Liver (tissue), 3 donors: ENCODE results near the gene C5.

Experiments used
- ATF3 ChIP-seq: IDR thresholded peaks from 2 replicates; pipeline ENCODE4 v1.6.1; 2016; ENCODE audit warnings: antibody characterized with exemption
- CTCF ChIP-seq: fragments of 150-350 bp; IDR thresholded peaks from 2 replicates; pipeline ENCODE4 v1.5.1; 2017; ENCODE audit warnings: improper control_type of control experiment, low read depth, low read length; ENCODE audit not compliant: missing input control
- EGR1 ChIP-seq, 2 donors: IDR thresholded peaks; 2 replicates each; pipeline ENCODE4 v1.6.1; 2016 to 2018; ENCODE audit warnings: antibody characterized with exemption in 2 of 2, low read depth in 2 of 2
- MAX ChIP-seq: IDR thresholded peaks from 2 replicates; pipeline ENCODE4 v1.6.1; 2016; ENCODE audit warnings: antibody characterized with exemption
- RAD21 ChIP-seq, 2 donors: IDR thresholded peaks; 2 replicates each; pipeline ENCODE4 v1.6.1; 2016; ENCODE audit warnings: antibody characterized with exemption in 2 of 2, mild to moderate bottlenecking in 2 of 2
- REST ChIP-seq: IDR thresholded peaks from 2 replicates; pipeline ENCODE4 v1.6.1; 2016; ENCODE audit warnings: antibody characterized with exemption, mild to moderate bottlenecking
- RXRA ChIP-seq, 2 donors: IDR thresholded peaks; 2 replicates each; pipeline ENCODE4 v1.6.1; 2017 to 2018; ENCODE audit warnings: antibody characterized with exemption in 2 of 2, mild to moderate bottlenecking in 1 of 2
- SP1 ChIP-seq: IDR thresholded peaks from 2 replicates; pipeline ENCODE4 v1.6.1; 2018; ENCODE audit warnings: antibody characterized with exemption, mild to moderate bottlenecking
- TAF1 ChIP-seq: conservative IDR thresholded peaks from 2 replicates; pipeline ENCODE4 v1.6.1; 2016; ENCODE audit warnings: antibody characterized with exemption, mild to moderate bottlenecking
- YY1 ChIP-seq: IDR thresholded peaks from 2 replicates; pipeline ENCODE4 v1.6.1; 2016; ENCODE audit warnings: antibody characterized with exemption, mild to moderate bottlenecking
- donor health status: healthy.
- donor health status: healthy.

GRCh38 chr9:121038362-121038761 lies 11.7 kb downstream of the C5 start:
- no peak for TF ChIP-seq REST
- TF ChIP-seq CTCF = no peak
- TF ChIP-seq RAD21 (IDR thresholded peaks at IDR 0.05) = no peak
- TF ChIP-seq YY1 = no peak
- TF ChIP-seq TAF1 = no peak
- no peak for TF ChIP-seq MAX
- TF ChIP-seq ATF3 = no peak
- TF ChIP-seq RXRA (IDR thresholded peaks at IDR 0.05) = no peak
- TF ChIP-seq EGR1 (IDR thresholded peaks at IDR 0.05; ENCODE audit: low read depth in 2 of 2) = no peak
- no peak for TF ChIP-seq SP1
